Measurements from ENCODE around the gene KCNA5. TPM values are rescaled to one million over a fixed set of nuclear protein-coding genes. Genes with fewer than 3 reads are reported as not detected.

The KCNA5 gene
- total RNA-seq, 1 donor from 2014 or later = not detected

- TF ChIP-seq CTCF (IDR thresholded peaks at IDR 0.05) = no peak
- H3K27ac Mint-ChIP-seq (ENCODE audit: unreplicated experiment) = no peak overlapping the region
- no peak for DNase-seq (ENCODE audit: extremely low spot score, unreplicated experiment)
- no peak overlapping the region for H3K4me3 Mint-ChIP-seq (ENCODE audit: unreplicated experiment)
- H3K9me3 Mint-ChIP-seq (ENCODE audit: unreplicated experiment) = no peaks in the 10 kb centered on the region
- no peaks in the 10 kb centered on the region for H3K36me3 Mint-ChIP-seq (ENCODE audit: unreplicated experiment)
- H3K27me3 Mint-ChIP-seq (ENCODE audit: unreplicated experiment) = peaks cover 19% of the 10 kb centered on the region
- H3K4me1 Mint-ChIP-seq (ENCODE audit: unreplicated experiment) = no peaks in the 10 kb centered on the region
Observed at GRCh38 chr12:5017638-5018348, 25.9 kb upstream of the KCNA5 start.

- H3K4me3 Mint-ChIP-seq (ENCODE audit: unreplicated experiment) = no peak overlapping the region
- H3K27me3 Mint-ChIP-seq (ENCODE audit: unreplicated experiment) = peaks cover 17% of the 10 kb centered on the region
- no peak overlapping the region for H3K27ac Mint-ChIP-seq (ENCODE audit: unreplicated experiment)
- DNase-seq (ENCODE audit: extremely low spot score, unreplicated experiment) = no peak
- no peaks in the 10 kb centered on the region for H3K36me3 Mint-ChIP-seq (ENCODE audit: unreplicated experiment)
- no peaks in the 10 kb centered on the region for H3K4me1 Mint-ChIP-seq (ENCODE audit: unreplicated experiment)
- H3K9me3 Mint-ChIP-seq (ENCODE audit: unreplicated experiment) = no peaks in the 10 kb centered on the region
- TF ChIP-seq CTCF (IDR thresholded peaks at IDR 0.05) = no peak
Observed at GRCh38 chr12:5018677-5019076, 25.0 kb upstream of the KCNA5 start.

GRCh38 chr12:5022025-5022424, 21.7 kb upstream of the KCNA5 start:
- H3K36me3 Mint-ChIP-seq (ENCODE audit: unreplicated experiment) = no peaks in the 10 kb centered on the region
- peaks cover 34% of the 10 kb centered on the region for H3K27me3 Mint-ChIP-seq (ENCODE audit: unreplicated experiment)
- no peaks in the 10 kb centered on the region for H3K9me3 Mint-ChIP-seq (ENCODE audit: unreplicated experiment)
- H3K4me3 Mint-ChIP-seq (ENCODE audit: unreplicated experiment) = no peak overlapping the region
- no peaks in the 10 kb centered on the region for H3K4me1 Mint-ChIP-seq (ENCODE audit: unreplicated experiment)
- DNase-seq (ENCODE audit: extremely low spot score, unreplicated experiment) = no peak
- H3K27ac Mint-ChIP-seq (ENCODE audit: unreplicated experiment) = no peak overlapping the region
- TF ChIP-seq CTCF (IDR thresholded peaks at IDR 0.05) = no peak

GRCh38 chr12:5022465-5023061, 21.1 kb upstream of the KCNA5 start:
- H3K4me1 Mint-ChIP-seq (ENCODE audit: unreplicated experiment) = no peaks in the 10 kb centered on the region
- H3K4me3 Mint-ChIP-seq (ENCODE audit: unreplicated experiment) = no peak overlapping the region
- TF ChIP-seq CTCF (IDR thresholded peaks at IDR 0.05) = peak; percentile 88
- no peaks in the 10 kb centered on the region for H3K9me3 Mint-ChIP-seq (ENCODE audit: unreplicated experiment)
- no peak overlapping the region for H3K27ac Mint-ChIP-seq (ENCODE audit: unreplicated experiment)
- no peaks in the 10 kb centered on the region for H3K36me3 Mint-ChIP-seq (ENCODE audit: unreplicated experiment)
- peaks cover 39% of the 10 kb centered on the region for H3K27me3 Mint-ChIP-seq (ENCODE audit: unreplicated experiment)
- no peak for DNase-seq (ENCODE audit: extremely low spot score, unreplicated experiment)

GRCh38 chr12:5023842-5024241, 19.8 kb upstream of the KCNA5 start:
- H3K4me3 Mint-ChIP-seq (ENCODE audit: unreplicated experiment) = no peak overlapping the region
- no peak for TF ChIP-seq CTCF (IDR thresholded peaks at IDR 0.05)
- H3K27me3 Mint-ChIP-seq (ENCODE audit: unreplicated experiment) = peaks cover 41% of the 10 kb centered on the region
- DNase-seq (ENCODE audit: extremely low spot score, unreplicated experiment) = no peak
- no peak overlapping the region for H3K27ac Mint-ChIP-seq (ENCODE audit: unreplicated experiment)
- no peaks in the 10 kb centered on the region for H3K4me1 Mint-ChIP-seq (ENCODE audit: unreplicated experiment)
- H3K36me3 Mint-ChIP-seq (ENCODE audit: unreplicated experiment) = no peaks in the 10 kb centered on the region
- H3K9me3 Mint-ChIP-seq (ENCODE audit: unreplicated experiment) = no peaks in the 10 kb centered on the region

All from osteocyte (in vitro differentiated cells).